Adrenal gland (tissue), 12 donors: ENCODE measurements around the gene FBLN2. TPM values are rescaled to one million over a fixed set of nuclear protein-coding genes. Genes with fewer than 3 reads are reported as not detected.

Experiments used
- DNase-seq, 7 donors: peaks; one replicate each; pipeline ENCODE4 v3.0.0-alpha.2; 2019 to 2020
- H3K27ac ChIP-seq, 5 donors: fragments of 200-600 bp; sonication (generic) in 4 of 5; 1 replicate in 3 of 5; 2 replicates in 2 of 5; pipeline versions ENCODE4 v1.5.1 to v1.8.0; 2016 to 2020; ENCODE audit warnings: mild to moderate bottlenecking in 1 of 5
- H3K27me3 ChIP-seq: fragments of 200-600 bp; 2 replicates; pipeline ENCODE4 v1.8.0; 2021
- H3K36me3 ChIP-seq, 2 donors: fragments of 200-600 bp; replicated peaks in 1 of 2; 1 replicate in 1 of 2; 2 replicates in 1 of 2; pipeline versions ENCODE4 v1.5.1 to v1.8.0; 2018 to 2022
- H3K4me1 ChIP-seq, 2 donors: fragments of 200-600 bp; replicated peaks in 1 of 2; 1 replicate in 1 of 2; 2 replicates in 1 of 2; pipeline versions ENCODE4 v1.5.1 to v1.8.0; 2018 to 2021
- H3K4me3 ChIP-seq, 4 donors: fragments of 200-600 bp; sonication (generic) in 3 of 4; one replicate each; pipeline ENCODE4 v1.5.1; 2016 to 2018
- H3K9me3 ChIP-seq, 3 donors: fragments of 200-600 bp; sonication (generic) in 1 of 3; replicated peaks in 1 of 3; 1 replicate in 2 of 3; 2 replicates in 1 of 3; pipeline versions ENCODE4 v1.5.1 to v1.8.0; 2016 to 2021
- CTCF ChIP-seq, 6 experiments: fragments of 450-650 bp in 4 of 6; fragments of 200-600 bp in 2 of 6; sonication (generic) in 1 of 6; IDR thresholded peaks; 1 replicate in 5 of 6; 2 replicates in 1 of 6; pipeline versions ENCODE4 v1.5.1 to v1.8.0; 2016 to 2021; ENCODE audit warnings: antibody characterized with exemption in 6 of 6, mild to moderate bottlenecking in 2 of 6, moderate library complexity in 1 of 6
- POLR2A ChIP-seq, 2 donors: fragments of 450-650 bp; IDR thresholded peaks; one replicate each; pipeline ENCODE4 v1.6.1; 2017; ENCODE audit warnings: antibody characterized with exemption in 2 of 2, mild to moderate bottlenecking in 2 of 2, moderate library complexity in 1 of 2
- WGBS, 4 donors: extraction: QIAGEN DNeasy Blood & Tissue Kit in 2 of 4; methylation state at CpG; one replicate each; pipeline versions ENCODE4 v1.1.5 to v1.1.7; 2013 to 2017; 5-methylcytosine and 5-hydroxymethylcytosine counted together
- intact Hi-C, 2 donors: fragments of 100-400 bp; cut with DNase I; formaldehyde crosslinking; loops; one replicate each; pipeline versions ENCODE4 v1.14.1 to v1.15.0; 2022 to 2023
- polyA plus RNA-seq, 3 donors: library from polyadenylated mRNA; stranded (reverse); fragments of 200-250 nt in 2 of 3; fragments of 350-450 nt in 1 of 3; fragmentation: Illumina TruSeq in 1 of 3; extraction: RNeasy Lipid Tissue Mini Kit (QIAGEN cat#74804) in 1 of 3; gene quantifications; one replicate each; pipeline ENCODE4 v1.2.3, GENCODE V29; 2013 to 2014
- total RNA-seq, 9 donors: library from RNA; depleted of rRNA in 4 of 9; stranded (reverse); fragments of >200 nt in 4 of 9; fragments of 120-200 nt in 1 of 9; fragmentation: NEBNext Ultra II Directional in 1 of 9; extraction: Animal tissue kit (Norgen Biotek cat#: 25700) in 1 of 9; gene quantifications; one replicate each; pipeline versions ENCODE4 v1.1.0 to v1.2.4, GENCODE V29; 2013 to 2023
- donor health status: healthy with polysubstance abuse.
- donor health status: Bipolar disorder and iron deficiency.
- donor health status: DM: yes; HTN: yes; CAD: no.
- donor health status: DM: no; HTN: no; CAD: no.
- donor health status: DM: no; HTN: no; CAD: no.
- donor health status: DM: yes; HTN: yes; CAD: no.

FBLN2 gene
- total and polyA plus RNA-seq, 12 donors, result 1.8 to 31.5 (median 7.0) TPM

GRCh38 chr3:13666781-13667709, 118.1 kb downstream of the FBLN2 start:
- WGBS, 4 donors, result 66 to 71% (median 68%) methylated on average over 18 of the region's 18 CpGs
- H3K27me3 ChIP-seq, result peaks cover 11% of the 10 kb centered on the region
- H3K9me3 ChIP-seq, result no peaks in the 10 kb centered on the region
- TF ChIP-seq CTCF (IDR thresholded peaks at IDR 0.05) (no peak), POLR2A (IDR thresholded peaks at IDR 0.05) (no peak)
- H3K27ac ChIP-seq, result no peak overlapping the region
- no peaks in the 10 kb centered on the region for H3K4me1 ChIP-seq
- no peak overlapping the region for H3K4me3 ChIP-seq
- intact Hi-C loops, result no loop called here
- DNase-seq, result no peak
- no peaks in the 10 kb centered on the region for H3K36me3 ChIP-seq

DNA sequence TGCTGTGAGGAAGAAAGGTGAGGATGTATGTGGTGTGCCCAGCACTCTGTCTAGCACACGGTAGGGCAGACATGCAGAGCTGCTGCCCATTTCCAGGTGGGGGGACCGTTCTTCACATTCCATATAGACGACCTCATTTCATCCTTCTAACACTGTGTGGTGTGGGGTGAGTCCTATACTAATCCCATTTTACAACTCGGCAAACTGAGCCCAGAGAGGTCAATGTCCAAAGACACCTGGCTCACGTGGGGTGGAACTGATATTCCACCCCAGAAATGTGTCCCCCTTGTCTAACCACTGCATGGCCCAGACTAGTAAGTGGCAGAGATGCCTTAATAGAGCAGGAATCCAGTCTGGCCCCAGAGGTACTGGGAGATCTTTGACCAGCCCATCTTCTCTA, 119.2 kb downstream of the FBLN2 start:
- no peak for TF ChIP-seq CTCF (IDR thresholded peaks at IDR 0.05)
- no peak for TF ChIP-seq POLR2A (IDR thresholded peaks at IDR 0.05)
- Histone ChIP-seq H3K4me3 (no peak overlapping the region), H3K27ac (no peak overlapping the region), H3K27me3 (peaks cover 11% of the 10 kb centered on the region), H3K36me3 (no peaks in the 10 kb centered on the region), H3K4me1 (no peaks in the 10 kb centered on the region), H3K9me3 (no peaks in the 10 kb centered on the region)
- intact Hi-C loops, result no loop called here
- DNase-seq, result no peak
- 55 to 60% (median 59%) methylated on average over 5 of the region's 5 CpGs for WGBS, 4 donors

DNA sequence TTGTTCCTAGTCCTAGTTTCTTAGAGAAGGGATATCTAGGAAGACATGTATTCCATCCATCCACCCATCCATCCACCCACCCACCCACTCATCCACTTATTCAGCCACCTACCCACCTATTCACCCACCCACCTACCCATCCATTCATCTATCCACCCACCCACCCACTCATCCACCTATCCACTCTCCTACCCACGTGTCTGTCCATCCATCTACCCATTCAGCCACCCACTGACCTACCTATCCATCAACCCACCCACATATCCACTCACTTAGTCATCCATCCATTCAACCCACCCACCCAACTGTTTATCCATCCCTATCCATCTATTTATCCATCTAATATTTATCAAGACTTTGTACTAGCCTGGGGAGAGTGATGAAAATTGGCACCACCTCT, 120.5 kb downstream of the FBLN2 start:
- no peaks in the 10 kb centered on the region for H3K9me3 ChIP-seq
- H3K36me3 ChIP-seq, result no peaks in the 10 kb centered on the region
- H3K27me3 ChIP-seq, result peaks cover 11% of the 10 kb centered on the region
- H3K4me1 ChIP-seq, result no peaks in the 10 kb centered on the region
- H3K4me3 ChIP-seq, result no peak overlapping the region
- intact Hi-C loops, result no loop called here
- no peak for DNase-seq
- TF ChIP-seq POLR2A (IDR thresholded peaks at IDR 0.05) (no peak), CTCF (IDR thresholded peaks at IDR 0.05) (no peak)
- H3K27ac ChIP-seq, result no peak overlapping the region
- 58 to 71% (median 64%) methylated on average over 1 of the region's 1 CpG for WGBS, 4 donors

DNA sequence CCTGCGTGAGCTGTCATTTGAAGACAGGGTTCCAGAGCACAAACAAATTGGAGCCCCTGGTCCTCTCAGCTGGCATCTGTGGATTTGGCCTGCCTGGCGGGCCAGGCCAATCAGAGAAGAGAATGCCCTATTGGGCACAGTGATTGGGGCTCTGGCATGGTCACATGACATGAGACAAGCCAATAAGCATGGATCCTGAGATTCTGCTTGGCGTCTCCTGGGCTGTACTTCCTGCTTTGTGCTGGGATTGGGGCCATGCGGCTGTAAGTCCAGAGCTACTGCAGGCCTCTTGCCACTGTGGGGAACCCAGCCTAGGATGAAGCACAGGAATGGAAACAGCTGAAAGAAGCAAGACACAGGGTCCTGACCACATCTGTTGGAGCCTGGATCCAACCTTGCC, 121.4 kb downstream of the FBLN2 start:
- no peaks in the 10 kb centered on the region for H3K36me3 ChIP-seq
- TF ChIP-seq CTCF (IDR thresholded peaks at IDR 0.05) (no peak), POLR2A (IDR thresholded peaks at IDR 0.05) (no peak)
- no peak overlapping the region for H3K27ac ChIP-seq
- WGBS, 4 donors, result 65 to 92% (median 82%) methylated on average over 2 to 4 of the region's 4 CpGs
- intact Hi-C loops, result no loop called here
- H3K4me1 ChIP-seq, result no peaks in the 10 kb centered on the region
- H3K9me3 ChIP-seq, result no peaks in the 10 kb centered on the region
- H3K27me3 ChIP-seq, result peaks cover 11% of the 10 kb centered on the region
- H3K4me3 ChIP-seq, result no peak overlapping the region
- DNase-seq, result no peak
